ENCODE measurements around the gene CCDC170.

- TF ChIP-seq POLR2A (IDR thresholded peaks at IDR 0.05; ENCODE audit: low read length) (no peak), GATA1 (IDR thresholded peaks at IDR 0.05; ENCODE audit: low read depth, low read length) (no peak)
Measured at GRCh38 chr6:151649835-151650234, 156.0 kb downstream of the CCDC170 start.
